Right renal cortex interstitium (tissue), 3 donors: ENCODE results near the gene APCDD1L. TPM values are rescaled to one million over a fixed set of nuclear protein-coding genes. Genes with fewer than 3 reads are reported as not detected.

ENCODE experiments used
- DNase-seq, 3 donors: peaks; one replicate each; pipeline ENCODE4 v3.0.0-alpha.2; 2013; ENCODE audit warnings: low read depth in 3 of 3, low spot score in 2 of 3
- polyA plus RNA-seq, 3 donors: library from polyadenylated mRNA; unstranded; fragments of 120-200 nt; gene quantifications; one replicate each; pipeline ENCODE4 v1.2.1, GENCODE V29; 2013; ENCODE audit not compliant: insufficient read length in 3 of 3

Gene APCDD1L
- polyA plus RNA-seq, 3 donors: 9.4 to 14.0 (median 13.8) TPM

GRCh38 chr20:58492795-58493524, 22.2 kb downstream of the APCDD1L start:
- DNase-seq: no peak

- DNase-seq: no peak
Observed at GRCh38 chr20:58492074-58492718, 23.0 kb downstream of the APCDD1L start.

DNA sequence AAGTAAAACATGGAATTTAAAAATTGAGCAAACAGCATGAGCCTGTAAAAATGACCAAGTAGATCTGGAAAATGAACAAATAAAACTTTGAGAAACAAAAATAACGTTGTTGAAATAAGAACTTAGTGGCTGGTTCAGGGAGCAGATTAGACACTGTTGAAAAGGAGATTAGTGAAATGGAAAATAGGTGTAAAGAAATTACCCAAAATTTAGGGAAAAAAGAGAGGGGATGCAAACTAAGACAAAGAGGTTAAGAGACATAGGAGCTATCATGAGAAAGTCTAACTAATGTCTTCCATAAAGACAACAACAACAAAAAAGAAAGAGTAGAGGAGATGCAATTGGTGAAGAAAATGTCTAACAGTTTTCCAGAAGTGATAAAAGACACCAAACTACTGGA, 29.0 kb downstream of the APCDD1L start:
- no peak for DNase-seq

- DNase-seq: no peak
Observed at GRCh38 chr20:58485393-58485792, 29.8 kb downstream of the APCDD1L start.

DNA sequence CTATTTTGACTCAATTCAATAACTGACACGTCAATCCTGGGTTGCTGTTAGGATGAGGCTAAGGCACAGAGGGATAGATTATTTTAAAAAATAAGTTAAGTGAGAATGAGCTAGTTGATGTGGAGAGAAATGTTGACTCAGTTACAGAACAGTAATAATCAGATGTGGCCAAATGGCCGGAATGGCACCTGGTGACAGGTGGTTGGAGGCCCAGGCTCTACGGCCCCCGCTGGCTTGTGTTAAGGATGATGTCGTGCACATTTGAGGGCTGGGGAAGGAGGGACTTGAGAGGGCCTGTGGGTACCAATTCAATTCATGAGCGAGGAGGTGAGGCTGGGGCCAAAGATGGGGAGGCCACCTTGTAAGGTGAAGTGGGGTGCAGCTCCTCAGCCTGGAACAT, 31.7 kb downstream of the APCDD1L start:
- DNase-seq: no peak

DNA sequence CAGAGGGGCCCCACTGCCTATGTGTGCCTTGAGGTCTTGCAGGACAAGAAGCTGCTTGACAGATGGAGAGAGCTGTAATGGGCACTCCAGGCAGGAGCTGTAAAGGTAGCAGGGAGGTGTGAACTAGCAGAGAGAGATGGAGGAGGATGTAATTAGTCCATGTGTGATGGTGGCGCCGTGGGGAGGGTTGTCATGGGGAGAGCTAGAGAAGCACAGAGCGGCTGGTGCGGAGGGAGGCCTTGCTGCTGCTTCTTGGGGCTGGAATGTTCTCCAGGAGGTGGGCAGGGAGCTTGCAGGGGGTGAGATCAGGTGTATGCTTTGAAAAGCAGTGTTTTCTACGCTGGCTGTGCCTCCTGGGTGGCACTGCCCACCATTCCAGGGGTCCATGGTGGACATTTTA, 32.1 kb downstream of the APCDD1L start:
- no peak for DNase-seq

DNA sequence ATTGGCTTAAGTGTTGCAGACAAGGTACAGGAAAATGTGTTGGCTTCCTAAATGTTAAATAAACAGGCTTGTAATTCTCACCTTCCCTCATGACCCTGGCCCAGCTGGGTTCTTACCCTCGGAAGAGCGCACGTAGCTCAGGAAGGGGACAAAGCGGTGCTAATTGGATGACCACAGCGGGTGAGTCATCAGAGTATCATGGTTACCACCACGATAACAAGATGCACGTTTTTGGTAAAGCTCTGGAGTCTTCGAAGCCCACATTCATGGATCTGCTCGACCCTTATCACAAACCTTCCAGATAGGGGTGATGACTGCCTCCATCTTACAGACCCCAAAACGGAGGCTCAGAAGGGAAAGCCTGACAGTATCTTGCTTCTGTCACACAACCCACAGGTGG, 32.8 kb downstream of the APCDD1L start:
- no peak for DNase-seq

GRCh38 chr20:58481481-58482021, 33.6 kb downstream of the APCDD1L start:
- peak in 2 of 3 donors; percentile 20 to 43 for DNase-seq

GRCh38 chr20:58480551-58481336, 34.5 kb downstream of the APCDD1L start:
- DNase-seq: no peak

- DNase-seq: no peak
Observed at GRCh38 chr20:58479726-58480440, 35.3 kb downstream of the APCDD1L start.

GRCh38 chr20:58478141-58478805, 36.9 kb downstream of the APCDD1L start:
- DNase-seq: no peak

GRCh38 chr20:58475466-58475865, 39.7 kb downstream of the APCDD1L start:
- no peak for DNase-seq

DNA sequence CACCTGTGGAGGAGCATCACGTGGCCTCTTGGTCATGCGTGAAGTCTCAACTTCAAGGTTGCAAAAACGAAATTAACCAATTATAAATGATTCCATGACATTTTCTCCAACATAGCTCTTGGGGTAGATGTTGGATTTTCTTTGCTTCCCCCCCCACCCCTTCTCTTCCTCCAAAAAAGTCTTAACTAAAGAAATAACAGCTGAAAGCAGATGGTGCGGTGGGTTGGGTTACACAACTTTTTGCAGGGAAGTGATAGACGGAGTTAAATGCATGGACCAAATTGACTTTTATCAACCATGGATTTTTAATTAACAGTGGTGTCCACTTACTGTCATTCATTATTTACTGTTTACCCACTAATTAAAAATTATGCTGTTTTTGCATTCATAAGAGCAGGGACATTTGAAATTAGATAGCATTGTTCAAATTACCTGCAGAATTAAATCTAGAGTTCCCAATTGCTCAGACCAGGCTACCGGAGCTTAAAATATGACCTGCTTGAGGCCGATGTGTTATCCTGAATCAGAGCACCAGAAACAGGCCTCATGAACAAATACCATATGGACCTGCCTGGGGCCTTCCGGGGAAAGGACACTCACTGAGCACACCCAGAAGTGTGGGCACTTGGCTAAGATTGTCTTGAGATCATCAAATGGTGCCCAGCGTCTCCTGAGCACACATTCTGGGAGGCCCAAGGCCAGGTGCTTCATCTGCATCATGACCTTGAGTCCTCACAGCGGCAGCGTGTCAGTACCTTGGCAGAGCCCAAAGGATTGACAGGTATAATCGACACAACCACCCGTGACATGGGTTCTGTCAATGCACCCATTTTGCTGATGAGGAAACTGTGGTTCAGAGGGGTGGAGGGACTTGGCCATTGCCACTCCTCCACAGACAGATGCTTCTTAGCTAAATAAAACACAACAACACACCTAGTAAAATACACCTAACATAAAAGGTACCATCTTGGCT, 41.5 kb downstream of the APCDD1L start:
- no peak for DNase-seq

GRCh38 chr20:58472273-58473018, 42.8 kb downstream of the APCDD1L start:
- no peak for DNase-seq

DNA sequence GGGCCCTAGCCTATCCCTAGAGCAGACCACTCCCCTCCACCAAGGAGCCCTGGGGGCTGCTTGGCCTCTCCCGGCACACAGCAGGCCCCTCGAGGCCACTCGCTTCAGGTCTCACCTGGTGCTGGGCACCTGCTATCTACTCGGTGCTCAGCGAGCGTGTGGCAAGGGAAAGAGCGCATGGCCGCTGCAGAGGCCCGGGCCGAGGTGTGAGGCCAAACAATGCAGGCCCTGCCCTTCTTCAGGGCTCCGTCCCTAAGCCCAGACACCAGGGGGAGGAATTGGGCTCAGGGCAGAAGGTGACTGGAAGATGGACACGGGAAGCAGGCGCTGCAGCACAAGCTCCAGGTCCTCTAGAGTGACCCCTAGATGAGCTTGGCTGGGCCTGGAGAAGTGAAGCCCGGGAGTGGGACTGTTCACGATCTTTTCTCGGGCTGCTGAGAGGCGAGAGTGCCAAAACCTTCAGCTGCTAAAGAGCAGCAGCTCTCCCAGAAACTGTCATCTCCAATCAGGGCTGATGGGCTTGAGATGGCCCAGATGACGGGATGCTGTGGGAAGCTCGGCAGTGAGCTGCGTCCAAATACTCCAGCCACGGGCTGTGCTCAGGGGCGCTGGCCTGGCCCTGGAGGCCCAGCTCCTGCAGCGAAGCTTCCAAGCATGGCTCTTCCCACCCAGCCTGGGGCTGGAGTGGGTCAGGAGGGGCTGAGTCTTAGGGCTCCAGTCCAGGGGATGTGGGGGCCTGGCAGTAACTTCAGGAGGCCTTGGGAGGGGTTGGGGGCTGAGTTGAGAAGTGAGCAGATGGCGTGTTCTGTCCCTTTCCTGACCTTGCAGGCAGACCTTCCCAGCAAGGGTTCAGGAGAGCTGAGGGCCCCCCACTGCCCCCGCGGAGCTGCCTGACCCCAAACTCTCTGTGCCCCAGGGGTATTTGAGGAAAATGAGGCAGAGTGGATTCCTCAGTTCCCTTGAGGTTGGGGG, 43.7 kb downstream of the APCDD1L start:
- peak; percentile 57 to 63 (median 61) for DNase-seq

GRCh38 chr20:58470336-58471192, 44.6 kb downstream of the APCDD1L start:
- no peak for DNase-seq
